GM12891 (cell line): ENCODE data around the gene RNF169.

ENCODE experiments used
- POLR2A ChIP-seq: IDR thresholded peaks from 2 replicates; pipeline ENCODE4 v1.6.1; 2011; ENCODE audit warnings: low read depth, low read length, control low read depth
- TAF1 ChIP-seq: IDR thresholded peaks from 2 replicates; pipeline ENCODE4 v1.6.1; 2011; ENCODE audit warnings: low read depth, low read length, control low read depth

- no peak for TF ChIP-seq TAF1
- TF ChIP-seq POLR2A, result no peak
Measured at GRCh38 chr11:74719011-74719410, 29.6 kb upstream of the RNF169 start.
